Right cardiac atrium (tissue), 5 donors: Measurements from ENCODE around the gene DIS3L. TPM values are rescaled to one million over a fixed set of nuclear protein-coding genes. Genes with fewer than 3 reads are reported as not detected.
A peak's percentile ranks its signal among the peaks of the same experiment; 100 is the strongest.
"Not testable (repeated sequence)": the region's sequence is repeated elsewhere in the genome, so short reads cannot be mapped to it uniquely, and the experiment has no call there.

Source experiments
- ATAC-seq, 2 donors: fragments of 200-7000 bp; cut with Tn5 transposase; one replicate each; pipeline versions ENCODE4 v1.8.0 to v1.9.1; 2020; ENCODE audit warnings: moderate library complexity in 2 of 2, mild to moderate bottlenecking in 1 of 2
- DNase-seq, 3 donors: peaks; one replicate each; pipeline ENCODE4 v3.0.0-alpha.2; 2020
- H3K27ac ChIP-seq: one replicate; pipeline ENCODE4 v1.5.1; 2013; ENCODE audit warnings: mild to moderate bottlenecking, low read length, control low read depth, moderate library complexity
- H3K27me3 ChIP-seq: one replicate; pipeline ENCODE4 v1.6.1; 2013; ENCODE audit not compliant: control insufficient read depth, insufficient read depth
- H3K4me1 ChIP-seq: one replicate; pipeline ENCODE4 v1.6.1; 2013; ENCODE audit warnings: low read length; ENCODE audit not compliant: control insufficient read depth, insufficient read depth
- H3K4me3 ChIP-seq: one replicate; pipeline ENCODE4 v1.5.1; 2013; ENCODE audit warnings: low read length, control low read depth
- H3K9me3 ChIP-seq: one replicate; pipeline ENCODE4 v1.6.1; 2013; ENCODE audit warnings: low read length; ENCODE audit not compliant: control insufficient read depth
- WGBS: extraction: QIAGEN DNeasy Blood & Tissue Kit; methylation state at CpG from one replicate; pipeline ENCODE4 v1.1.7; 2013; 5-methylcytosine and 5-hydroxymethylcytosine counted together
- intact Hi-C, 4 donors: fragments of 100-400 bp; cut with DNase I; formaldehyde crosslinking; loops; one replicate each; pipeline versions ENCODE4 v1.11.0 to v1.14.0; 2022 to 2023
- polyA plus RNA-seq: library from polyadenylated mRNA; stranded (reverse); fragments of 200-250 nt; gene quantifications from one replicate; pipeline ENCODE4 v1.2.3, GENCODE V29; 2013
- total RNA-seq, 4 donors: library from RNA; stranded (reverse); fragmentation: NEBNext Ultra II Directional; extraction: Animal tissue kit (Norgen Biotek cat#: 25700); gene quantifications; one replicate each; pipeline ENCODE4 v1.2.1, GENCODE V29; 2021
- donor health status: healthy with polysubstance abuse.
- donor health status: DM: no; HTN: yes; CAD: no.
- donor health status: DM: no; HTN: no; CAD: no.
- donor health status: DM: no; HTN: yes; CAD: no; lungs with severe emphysema.
- donor health status: DM: yes; HTN: yes; CAD: no.

Gene DIS3L
- total and polyA plus RNA-seq, 5 donors, result 21.2 to 45.2 (median 40.4) TPM

- H3K27ac ChIP-seq, result no peak overlapping the region
- H3K27me3 ChIP-seq, result no peaks in the 10 kb centered on the region
- H3K4me3 ChIP-seq, result no peak overlapping the region
- no peak for DNase-seq
- no peak for ATAC-seq
- intact Hi-C loops, result loop anchor here in 1 of 4 donors (10.0 kb wide), 1 partner anchor 56 kb away; the partner anchor contains the start of gene MEGF11
- H3K4me1 ChIP-seq, result no peaks in the 10 kb centered on the region
- no peaks in the 10 kb centered on the region for H3K9me3 ChIP-seq
- 91% methylated on average over 2 of the region's 2 CpGs for WGBS
These were observed 17.4 kb downstream of the DIS3L start for GRCh38 chr15:66310786-66311185.

- H3K9me3 ChIP-seq, result no peaks in the 10 kb centered on the region
- H3K4me1 ChIP-seq, result no peaks in the 10 kb centered on the region
- WGBS, result 94% methylated on average over 2 of the region's 2 CpGs
- ATAC-seq (no peak), DNase-seq (no peak)
- H3K4me3 ChIP-seq, result no peak overlapping the region
- intact Hi-C loops, result loop anchor here in 1 of 4 donors (10.0 kb wide), 1 partner anchor 57 kb away; the partner anchor contains the start of gene MEGF11
- no peak overlapping the region for H3K27ac ChIP-seq
- H3K27me3 ChIP-seq, result no peaks in the 10 kb centered on the region
These were observed 18.8 kb downstream of the DIS3L start for GRCh38 chr15:66312144-66312543.

GRCh38 chr15:66323312-66323928, 30.1 kb downstream of the DIS3L start:
- H3K4me3 ChIP-seq, result no peak overlapping the region
- H3K9me3 ChIP-seq, result no peaks in the 10 kb centered on the region
- H3K27me3 ChIP-seq, result no peaks in the 10 kb centered on the region
- no peaks in the 10 kb centered on the region for H3K4me1 ChIP-seq
- no peak overlapping the region for H3K27ac ChIP-seq
- intact Hi-C loops, result no loop called here
- 73% methylated on average over 12 of the region's 12 CpGs for whole genome bisulfite sequencing
- ATAC-seq (no peak), DNase-seq (no peak)

- 88% methylated on average over 11 of the region's 11 CpGs for WGBS
- no peaks in the 10 kb centered on the region for H3K9me3 ChIP-seq
- H3K4me3 ChIP-seq, result no peak overlapping the region
- H3K27me3 ChIP-seq, result no peaks in the 10 kb centered on the region
- DNase-seq, result no peak
- no peaks in the 10 kb centered on the region for H3K4me1 ChIP-seq
- intact Hi-C loops, result no loop called here
- H3K27ac ChIP-seq, result no peak overlapping the region
- ATAC-seq, result no peak
These were observed 32.7 kb downstream of the DIS3L start for GRCh38 chr15:66326051-66326450.

- H3K27ac ChIP-seq, result no peak overlapping the region
- H3K27me3 ChIP-seq, result no peaks in the 10 kb centered on the region
- WGBS, result 70% methylated on average over 4 of the region's 4 CpGs
- H3K4me1 ChIP-seq, result no peaks in the 10 kb centered on the region
- intact Hi-C loops, result no loop called here
- no peak for DNase-seq
- no peaks in the 10 kb centered on the region for H3K9me3 ChIP-seq
- H3K4me3 ChIP-seq, result no peak overlapping the region
- peak in 1 of 2 donors; percentile 43 for ATAC-seq
These were observed 34.4 kb downstream of the DIS3L start for GRCh38 chr15:66327736-66328135.

GRCh38 chr15:66328771-66329170, 35.4 kb downstream of the DIS3L start:
- Histone ChIP-seq H3K27ac (no peak overlapping the region), H3K4me3 (no peak overlapping the region), H3K4me1 (no peaks in the 10 kb centered on the region), H3K27me3 (no peaks in the 10 kb centered on the region), H3K9me3 (no peaks in the 10 kb centered on the region)
- intact Hi-C loops, result no loop called here
- DNase-seq (no peak), ATAC-seq (no peak)
- WGBS, result 94% methylated on average over 14 of the region's 14 CpGs

- H3K4me3 ChIP-seq, H3K4me1 ChIP-seq, ATAC-seq, intact Hi-C loops, H3K9me3 ChIP-seq, H3K27me3 ChIP-seq, H3K27ac ChIP-seq, DNase-seq: not testable (repeated sequence)
- WGBS, result 54% methylated on average over 5 of the region's 5 CpGs
These were observed 55.2 kb downstream of the DIS3L start for GRCh38 chr15:66348530-66348929.

- Histone ChIP-seq H3K27ac (peak overlapping the region; percentile 1), H3K27me3 (no peaks in the 10 kb centered on the region), H3K9me3 (no peaks in the 10 kb centered on the region), H3K4me1 (no peaks in the 10 kb centered on the region), H3K4me3 (peak overlapping the region; percentile 42)
- intact Hi-C loops, result loop anchor here in 1 of 4 donors (10.0 kb wide), 1 partner anchor 59 kb away; no protein-coding TSS in a partner anchor
- ATAC-seq, result no peak
- no peak for DNase-seq
- 3% methylated on average over 12 of the region's 12 CpGs for WGBS
These were observed 62.6 kb downstream of the DIS3L start for GRCh38 chr15:66356077-66356358.

- Histone ChIP-seq H3K27ac (peak within 1 kb of the TSS; percentile 20), H3K9me3 (no peaks in the 10 kb centered on the region), H3K4me1 (no peaks in the 10 kb centered on the region), H3K4me3 (peak within 1 kb of the TSS; percentile 42), H3K27me3 (no peaks in the 10 kb centered on the region)
- intact Hi-C loops, result loop anchor here in 1 of 4 donors (10.0 kb wide), 1 partner anchor 58 kb away; no protein-coding TSS in a partner anchor
- DNase-seq, result peak; percentile 98 to 99 (median 98)
- peak; percentile 99 to 100 for ATAC-seq
- 7% methylated on average over 51 of the region's 51 CpGs for WGBS
These were observed 63.2 kb downstream of the DIS3L start, which contains the start of gene TIPIN for GRCh38 chr15:66356359-66357236. Gene TIPIN, minus strand, starts transcription at chr15:66356685. Its CDS starts 3,738 bp downstream, at chr15:66352947.

- ATAC-seq (no peak), DNase-seq (no peak)
- intact Hi-C loops, result loop anchor here in 1 of 4 donors (10.0 kb wide), 1 partner anchor 55 kb away; no protein-coding TSS in a partner anchor
- no peaks in the 10 kb centered on the region for H3K4me1 ChIP-seq
- 89% methylated on average over 7 of the region's 7 CpGs for whole genome bisulfite sequencing
- no peak overlapping the region for H3K4me3 ChIP-seq
- H3K9me3 ChIP-seq, result no peaks in the 10 kb centered on the region
- no peaks in the 10 kb centered on the region for H3K27me3 ChIP-seq
- no peak overlapping the region for H3K27ac ChIP-seq
These were observed 66.4 kb downstream of the DIS3L start for GRCh38 chr15:66359740-66360139.
